A549 treated with CpdA at 1 μM for 4 hours (cell line): ENCODE measurements around the gene HLF. TPM values are rescaled to one million over a fixed set of nuclear protein-coding genes. Genes with fewer than 3 reads are reported as not detected.

Source experiments
- total RNA-seq: library from RNA; stranded (reverse); fragments of 200-300 nt; extraction: Qiagen RNA extraction; gene quantifications from 5 replicates; pipeline ENCODE4 v1.2.3, GENCODE V29; 2022; ENCODE audit warnings: low read depth

HLF gene
- total RNA-seq: 0.08 to 0.33 TPM (median 0.27 TPM) in 5 replicates

GRCh38 chr17:55264645-55265298 is at the start of gene HLF:
Gene HLF (plus strand): TSS chr17:55264960. CDS start chr17:55265485, 525 bp downstream.

Other genes starting within 250 kb of the HLF start
- gene MMD, start 156.9 kb downstream of the HLF start, total RNA-seq: 14.8 to 17.3 TPM (median 16.2 TPM) in 5 replicates
- not detected in 5 replicates for gene SMIM36, start 246.5 kb downstream of the HLF start, total RNA-seq